AG09309 (cell line): ENCODE measurements around the gene SH3BP5L.
A peak's percentile ranks its signal among the peaks of the same experiment; 100 is the strongest.

Experiments used
- DNase-seq: peaks from one replicate; pipeline ENCODE4 v3.0.0-alpha.2; 2010; ENCODE audit warnings: low read depth
- H3K4me3 ChIP-seq: 2 replicates; pipeline ENCODE4 v1.5.1; 2011; ENCODE audit warnings: mild to moderate bottlenecking, low read depth, low read length, moderate library complexity; ENCODE audit not compliant: control insufficient read depth
- CTCF ChIP-seq: IDR thresholded peaks from 2 replicates; pipeline ENCODE4 v1.5.1; 2011; ENCODE audit warnings: mild to moderate bottlenecking, low read depth, low read length, inconsistent platforms; ENCODE audit not compliant: insufficient read depth, control insufficient read depth; ENCODE audit errors: missing control alignments

Gene SH3BP5L

GRCh38 chr1:248828845-248829244 is 3.1 kb upstream of the SH3BP5L start:
- no peak overlapping the region for H3K4me3 ChIP-seq
- TF ChIP-seq CTCF: no peak
- peak; percentile 61 for DNase-seq

GRCh38 chr1:248825573-248825908 is 174 bp downstream of the SH3BP5L start:
- no peak for TF ChIP-seq CTCF
- H3K4me3 ChIP-seq: peak overlapping the region; percentile 54
- no peak for DNase-seq

- H3K4me3 ChIP-seq: peak overlapping the region; percentile 54
- no peak for TF ChIP-seq CTCF
- DNase-seq: no peak
Observed at GRCh38 chr1:248825136-248825535, 579 bp downstream of the SH3BP5L start.

- H3K4me3 ChIP-seq: peak overlapping the region; percentile 54
- no peak for TF ChIP-seq CTCF
- DNase-seq: no peak
Observed at GRCh38 chr1:248824701-248825100, 1.0 kb downstream of the SH3BP5L start.

GRCh38 chr1:248824301-248824700 is 1.4 kb downstream of the SH3BP5L start:
- H3K4me3 ChIP-seq: peak overlapping the region; percentile 54; the same call in 1 of the 2 replicates
- no peak for DNase-seq
- TF ChIP-seq CTCF: no peak

- no peak overlapping the region; the same call in 1 of the 2 replicates for H3K4me3 ChIP-seq
- no peak for TF ChIP-seq CTCF
- peak; percentile 90 for DNase-seq
Observed at GRCh38 chr1:248823517-248824001, 2.2 kb downstream of the SH3BP5L start.
